NCI-H774 (cell line): Measurements from ENCODE around the gene TNP2.

ENCODE experiments used
- DNase-seq: peaks from one replicate; lab custom pipeline; 2025; lab: John Stamatoyannopoulos, UW

TNP2 gene

GRCh38 chr16:11218604-11218962, 50.5 kb downstream of the TNP2 start:
- DNase-seq: no peak
